HCT116 (cell line): ENCODE data around the gene CACNG1. TPM values are rescaled to one million over a fixed set of nuclear protein-coding genes. Genes with fewer than 3 reads are reported as not detected.

Source experiments
- ATAC-seq: fragments of 200-7000 bp; cut with Tn5 transposase; 2 replicates; pipeline ENCODE4 v1.9.1; 2020; ENCODE audit warnings: mild to moderate bottlenecking, moderate library complexity
- Bru-seq: library from RNA; stranded (reverse); fragments of 400-500 nt; gene quantifications from one replicate; lab custom pipeline; 2021; lab: Mats Ljungman, UMichigan
- BruChase-seq, 2 experiments: library from RNA; stranded (reverse); fragments of 400-500 nt; gene quantifications; one replicate each; lab custom pipeline; 2021; lab: Mats Ljungman, UMichigan
- BruUV-seq: library from RNA; stranded (reverse); fragments of 400-500 nt; replicated peaks from 2 replicates; lab custom pipeline; 2021; lab: Mats Ljungman, UMichigan
- CTCF ChIA-PET: fragments of 300-600 bp; sonication (Branson Sonifier 250); formaldehyde crosslinking; loops from one replicate; lab custom pipeline; 2021; ENCODE audit warnings: antibody characterized with exemption; lab: Charles Lee
- POLR2A ChIA-PET: fragments of 300-600, 350-600 bp; sonication (Branson Sonifier 250); formaldehyde crosslinking; loops from one replicate; lab custom pipeline; 2021; ENCODE audit warnings: antibody characterized with exemption; lab: Charles Lee
- RAD21 ChIA-PET, 2 experiments: fragments of 300-600 bp; sonication (Branson Sonifier 250); formaldehyde crosslinking; loops; one replicate each; lab custom pipeline; 2023; ENCODE audit warnings: low total read pairs in 2 of 2; ENCODE audit not compliant: uncharacterized antibody in 2 of 2, unreplicated experiment in 2 of 2, low non-redundant PET in 1 of 2; lab: Charles Lee
- DNase-seq: peaks from one replicate; pipeline ENCODE4 v3.0.0-alpha.2; 2010; ENCODE audit warnings: low read depth, low spot score
- H2AFZ ChIP-seq: fragments of 200-600 bp; shearing (Covaris generic), sonication (generic); 2 replicates; pipeline ENCODE4 v1.6.1; 2017; ENCODE audit warnings: low read depth, mixed run types, mixed read lengths, antibody characterized with exemption, low read length; ENCODE audit not compliant: poor library complexity, severe bottlenecking
- H3K27ac ChIP-seq: 2 replicates; pipeline ENCODE4 v1.5.1; 2012; ENCODE audit warnings: low read depth, low read length
- H3K27me3 ChIP-seq: fragments of 200-600 bp; sonication (generic); 2 replicates; pipeline ENCODE4 v1.6.1; 2016; ENCODE audit warnings: mixed run types, low read length, mixed read lengths; ENCODE audit not compliant: insufficient read depth
- H3K36me3 ChIP-seq, 2 experiments: fragments of 200-500 bp in 1 of 2; fragments of 200-600 bp in 1 of 2; sonication (Bioruptor generic) in 1 of 2; sonication (generic) in 1 of 2; 2 replicates each; pipeline versions ENCODE4 v1.5.1 to v1.6.1; 2014 to 2016; ENCODE audit warnings: low read length in 2 of 2, inconsistent platforms in 1 of 2, mixed read lengths in 1 of 2, mixed run types in 1 of 2; ENCODE audit not compliant: insufficient read depth in 2 of 2, control insufficient read depth in 1 of 2
- H3K4me1 ChIP-seq, 2 experiments: fragments of 200-600 bp in 1 of 2; sonication (generic) in 1 of 2; 2 replicates each; pipeline versions ENCODE4 v1.5.1 to v1.6.1; 2012 to 2017; ENCODE audit warnings: low read length in 2 of 2, inconsistent platforms in 1 of 2, mild to moderate bottlenecking in 1 of 2, mixed read lengths in 1 of 2, mixed run types in 1 of 2, moderate library complexity in 1 of 2; ENCODE audit not compliant: insufficient read depth in 2 of 2, control insufficient read depth in 1 of 2
- H3K4me2 ChIP-seq: fragments of 200-600 bp; sonication (generic); 2 replicates; pipeline ENCODE4 v1.6.1; 2017; ENCODE audit warnings: mixed run types, low read length, mixed read lengths
- H3K4me3 ChIP-seq, 2 experiments: fragments of 200-600 bp in 1 of 2; sonication (generic) in 1 of 2; replicated peaks in 1 of 2; 2 replicates each; pipeline ENCODE4 v1.5.1; 2011 to 2016; ENCODE audit warnings: low read length in 2 of 2, control low read depth in 1 of 2, low read depth in 1 of 2, mild to moderate bottlenecking in 1 of 2, mixed read lengths in 1 of 2, mixed run types in 1 of 2
- H3K79me2 ChIP-seq: fragments of 200-600 bp; sonication (generic); 2 replicates; pipeline ENCODE4 v1.6.1; 2017; ENCODE audit warnings: mild to moderate bottlenecking, mixed run types, low read length, moderate library complexity, mixed read lengths; ENCODE audit not compliant: insufficient read depth
- H3K9ac ChIP-seq: fragments of 200-600 bp; sonication (generic); 2 replicates; pipeline ENCODE4 v1.6.1; 2016; ENCODE audit warnings: low read length, mixed read lengths
- H3K9me2 ChIP-seq: fragments of 200-600 bp; sonication (generic), shearing (Covaris generic); 2 replicates; pipeline ENCODE4 v1.6.1; 2017; ENCODE audit warnings: mixed run types, mild to moderate bottlenecking, moderate library complexity; ENCODE audit not compliant: insufficient read depth
- H3K9me3 ChIP-seq, 2 experiments: fragments of 200-500 bp in 1 of 2; fragments of 200-600 bp in 1 of 2; sonication (Bioruptor generic) in 1 of 2; sonication (generic) in 1 of 2; 2 replicates each; pipeline ENCODE4 v1.6.1; 2014 to 2017; ENCODE audit warnings: low read length in 2 of 2, mixed read lengths in 2 of 2, inconsistent platforms in 1 of 2, low read depth in 1 of 2, mild to moderate bottlenecking in 1 of 2, mixed run types in 1 of 2, moderate library complexity in 1 of 2; ENCODE audit not compliant: control insufficient read depth in 1 of 2, insufficient read depth in 1 of 2
- H4K20me1 ChIP-seq: fragments of 200-600 bp; sonication (generic), shearing (Covaris generic); 2 replicates; pipeline ENCODE4 v1.6.1; 2017; ENCODE audit warnings: mixed run types, mild to moderate bottlenecking, moderate library complexity; ENCODE audit not compliant: insufficient read depth
- CBX3 ChIP-seq: IDR thresholded peaks from 2 replicates; pipeline ENCODE4 v1.6.1; 2012; ENCODE audit warnings: low read depth
- EZH2 ChIP-seq: fragments of 200-600 bp; sonication (generic); IDR thresholded peaks from 2 replicates; pipeline ENCODE4 v1.6.1; 2017; ENCODE audit warnings: antibody characterized with exemption, mixed run types
- EZH2phosphoT487 ChIP-seq: fragments of 200-600 bp; IDR thresholded peaks from 2 replicates; pipeline ENCODE4 v1.6.1; 2018; ENCODE audit warnings: antibody characterized with exemption, borderline replicate concordance
- FOSL1 ChIP-seq: IDR thresholded peaks from 2 replicates; pipeline ENCODE4 v1.6.1; 2012; ENCODE audit warnings: low read depth
- JUND ChIP-seq: IDR thresholded peaks from 2 replicates; pipeline ENCODE4 v1.6.1; 2012
- RAD21 ChIP-seq: IDR thresholded peaks from 2 replicates; pipeline ENCODE4 v1.6.1; 2012; ENCODE audit warnings: low read depth, mild to moderate bottlenecking
- SIN3A ChIP-seq: IDR thresholded peaks from 2 replicates; pipeline ENCODE4 v1.6.1; 2012; ENCODE audit warnings: low read depth
- SP1 ChIP-seq: IDR thresholded peaks from 2 replicates; pipeline ENCODE4 v1.6.1; 2012; ENCODE audit warnings: low read depth
- intact Hi-C: fragments of 100-400 bp; cut with micrococcal nuclease; formaldehyde crosslinking; loops from 2 replicates; pipeline ENCODE4 v1.10.0; 2022
- long read RNA-seq: library from polyadenylated mRNA; unstranded; transcript quantifications from one replicate; pipeline ENCODE4 v2.0.0, GENCODE V29; 2021; ENCODE audit not compliant: unreplicated experiment
- polyA plus RNA-seq: library from polyadenylated mRNA; unstranded; fragments of >200 nt; gene quantifications from 2 replicates; pipeline ENCODE4 v1.2.1, GENCODE V29; 2012; ENCODE audit warnings: missing spikeins
- total RNA-seq: library from RNA; stranded (reverse); gene quantifications from one replicate; pipeline ENCODE4 v1.2.1, GENCODE V29; 2021; ENCODE audit not compliant: unreplicated experiment

Gene CACNG1, protein sequence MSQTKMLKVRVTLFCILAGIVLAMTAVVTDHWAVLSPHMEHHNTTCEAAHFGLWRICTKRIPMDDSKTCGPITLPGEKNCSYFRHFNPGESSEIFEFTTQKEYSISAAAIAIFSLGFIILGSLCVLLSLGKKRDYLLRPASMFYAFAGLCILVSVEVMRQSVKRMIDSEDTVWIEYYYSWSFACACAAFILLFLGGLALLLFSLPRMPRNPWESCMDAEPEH
- total RNA-seq (not detected), Bru-seq, nascent RNA (not detected), BruChase-seq, experiment 1, labeled RNA remaining after a 6-hour chase (not detected), BruChase-seq, experiment 2, labeled RNA remaining after a 2-hour chase (not detected)
- polyA plus RNA-seq, result not detected in 2 replicates
- long read RNA-seq, result 0 reads

DNA sequence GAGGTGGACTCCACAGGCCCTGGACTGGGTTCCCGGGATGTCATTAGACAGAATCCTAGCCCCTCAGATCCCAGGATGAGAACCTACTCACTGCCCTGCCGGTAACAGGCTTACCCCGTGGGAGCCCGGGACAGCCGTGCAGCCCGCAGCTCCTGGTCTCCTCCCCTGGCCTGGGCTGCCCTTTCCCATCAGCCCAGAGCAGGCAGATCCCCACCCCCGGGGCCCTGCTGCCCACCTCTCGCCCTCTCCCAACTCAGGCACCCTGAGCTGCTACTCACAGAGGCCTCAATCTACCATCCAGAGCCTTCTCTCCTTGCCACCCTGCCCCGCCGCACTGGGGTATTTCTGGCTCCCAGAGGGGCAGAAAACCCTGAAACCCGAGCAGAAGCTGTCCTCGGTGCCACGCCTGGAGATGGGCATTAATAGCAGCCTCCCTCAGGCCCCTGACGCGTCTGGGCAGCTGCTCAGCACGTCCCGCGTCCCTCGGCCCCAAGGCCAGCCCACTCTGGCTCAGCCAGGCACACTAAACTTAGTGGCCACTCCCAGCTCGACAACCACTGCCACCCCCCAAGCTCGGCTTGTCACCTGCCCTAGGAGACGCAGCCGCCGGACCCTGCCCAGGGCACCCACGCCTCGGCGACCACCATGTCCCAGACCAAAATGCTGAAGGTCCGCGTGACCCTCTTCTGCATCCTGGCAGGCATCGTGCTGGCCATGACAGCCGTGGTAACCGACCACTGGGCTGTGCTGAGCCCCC is at the start of gene CACNG1:
TSS of gene CACNG1 (plus strand) at position 539 of the 757 bp plus-strand sequence. CDS start at position 646, 107 bp downstream.
- Histone ChIP-seq H4K20me1 (no peaks in the 10 kb centered on the region), H3K4me3 (no peak within 1 kb of the TSS), H3K9ac (no peak within 1 kb of the TSS), H3K27ac (no peak within 1 kb of the TSS), H3K4me1 (no peaks in the 10 kb centered on the region), H3K9me2 (no peaks in the 10 kb centered on the region), H3K27me3 (0 out of 2 replicates have a peak, but pooled peaks cover 4% of the 10 kb centered on the region), H3K4me2 (no peak within 1 kb of the TSS), H3K79me2 (no peaks in the 10 kb centered on the region), H3K9me3 (peaks cover 7 to 11% of the 10 kb centered on the region in 2 experiments; a peak in 1 of 4 replicates), H3K36me3 (no peaks in the 10 kb centered on the region), H2AFZ (no peak within 1 kb of the TSS)
- no TSS peak for BruUV-seq
- ChIA-PET CTCF (no interaction called here), POLR2A (no interaction called here), RAD21 (no interaction called here)
- ATAC-seq, result no peak
- DNase-seq, result no peak
- intact Hi-C loops, result no loop called here
- TF ChIP-seq EZH2 (no peak), SP1 (no peak), JUND (no peak), SIN3A (no peak), CBX3 (no peak), EZH2phosphoT487 (no peak)

DNA sequence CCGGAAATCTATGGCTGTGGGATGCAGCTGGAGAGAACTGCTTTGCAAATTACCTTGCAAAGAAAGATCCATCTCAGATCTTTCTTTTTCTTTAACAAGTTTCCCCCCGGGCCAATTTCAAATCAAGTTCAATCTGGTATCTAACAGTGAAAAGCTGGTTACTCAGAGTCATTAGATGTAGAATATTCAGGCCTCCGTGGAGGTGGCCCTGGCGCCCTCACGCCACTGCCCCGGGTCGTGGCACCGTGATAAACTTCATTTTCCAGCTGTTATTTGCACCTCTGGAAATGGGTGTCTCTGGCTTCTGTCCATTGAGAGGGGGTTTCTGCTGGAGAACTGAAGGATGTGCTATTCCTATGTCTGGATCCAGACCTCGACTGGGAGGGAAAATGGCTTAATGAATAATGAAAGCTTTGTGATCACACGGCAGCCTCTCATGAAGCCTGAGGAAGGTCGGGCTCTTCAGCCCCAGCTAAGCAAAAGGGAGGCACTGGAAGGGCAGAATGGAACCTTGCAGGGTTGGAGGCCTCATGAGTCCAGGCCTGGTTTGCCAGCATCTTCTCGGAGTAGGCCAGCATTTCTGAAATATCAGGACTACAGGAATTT is 49.3 kb upstream of the CACNG1 start:
- Histone ChIP-seq H2AFZ (no peak overlapping the region), H3K9ac (no peak overlapping the region), H3K79me2 (no peaks in the 10 kb centered on the region), H3K27me3 (peaks cover under 1% of the 10 kb centered on the region; the same call in 1 of the 2 replicates), H3K27ac (no peak overlapping the region), H3K4me3 (no peak overlapping the region), H3K4me2 (no peak overlapping the region), H4K20me1 (no peaks in the 10 kb centered on the region), H3K9me3 (no peaks in the 10 kb centered on the region), H3K4me1 (no peaks in the 10 kb centered on the region), H3K36me3 (no peaks in the 10 kb centered on the region), H3K9me2 (no peaks in the 10 kb centered on the region)
- no peak for TF ChIP-seq FOSL1
- no peak for TF ChIP-seq RAD21
- ChIA-PET CTCF (no interaction called here), POLR2A (no interaction called here), RAD21 (no interaction called here)
- no TSS peak for BruUV-seq
- DNase-seq (no peak), ATAC-seq (no peak)
- intact Hi-C loops, result no loop called here
